HT1080 (cell line): ENCODE results near the gene L2HGDH. TPM values are rescaled to one million over a fixed set of nuclear protein-coding genes. Genes with fewer than 3 reads are reported as not detected.
"Not testable (repeated sequence)": the region's sequence is repeated elsewhere in the genome, so short reads cannot be mapped to it uniquely, and the experiment has no call there.

Experiments
- DNase-seq: peaks from one replicate; pipeline ENCODE4 v3.0.0-alpha.2; 2015; ENCODE audit warnings: low read depth
- polyA plus RNA-seq, 2 experiments: library from polyadenylated mRNA; depleted of rRNA; stranded (reverse); fragments of >200 nt; gene quantifications; 2 replicates each; pipeline ENCODE4 v1.2.3, GENCODE V29; 2015
- total RNA-seq: library from RNA; depleted of rRNA; stranded (reverse); fragments of >200 nt; shearing (Covaris generic); gene quantifications from 2 replicates; pipeline ENCODE4 v1.2.3, GENCODE V29; 2014; rRNA removed

The L2HGDH gene
- 6.2 and 11.6 TPM in 2 replicates for total RNA-seq
- polyA plus RNA-seq (2015; cell fraction: cytosol; rRNA removed), result 5.9 and 7.8 TPM in 2 replicates
- polyA plus RNA-seq (2015; cell fraction: nucleus; rRNA removed), result 4.8 and 6.6 TPM in 2 replicates

DNA sequence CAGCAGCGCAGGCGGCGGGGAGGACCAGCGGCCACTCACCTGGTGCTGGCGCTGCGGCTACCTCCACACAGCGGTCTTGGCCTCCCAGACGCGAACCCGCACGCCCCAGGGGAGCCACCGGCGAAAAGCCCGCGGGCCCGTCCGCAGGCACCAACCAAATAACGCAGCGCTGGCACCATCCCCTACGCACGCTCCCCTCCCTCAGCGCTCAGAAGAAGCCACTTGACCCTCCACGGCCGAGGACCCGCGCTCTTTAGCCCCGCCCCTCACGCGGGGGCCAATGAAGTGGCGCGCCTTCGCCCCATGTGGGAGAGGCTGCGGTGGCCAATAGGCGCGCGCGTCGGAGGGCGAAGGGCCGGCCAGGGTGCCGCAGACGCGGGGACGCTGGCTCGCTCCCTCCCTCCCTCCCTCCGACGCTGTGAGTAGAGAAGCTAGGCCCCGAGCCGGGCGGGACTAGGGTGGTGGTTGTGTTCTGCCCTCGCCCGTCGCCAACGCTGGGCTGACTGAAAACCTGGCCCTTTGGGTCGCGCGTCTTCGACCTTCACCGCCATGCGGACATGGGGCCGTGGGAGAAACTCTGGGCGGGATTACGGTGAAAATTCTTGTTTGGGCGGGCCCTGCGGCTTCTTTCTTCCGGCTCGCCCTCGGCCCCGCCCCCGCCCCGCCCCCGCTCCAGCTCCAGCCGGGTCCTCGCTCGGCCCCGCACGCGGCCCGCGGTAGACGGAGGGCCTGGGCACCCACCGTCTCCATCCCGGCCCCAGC lies at the start of gene L2HGDH, which contains the start of gene DMAC2L:
TSS of gene L2HGDH (minus strand) at position 258 of the 762 bp plus-strand sequence. CDS start at position 179, 79 bp downstream.
TSS of gene DMAC2L (plus strand) at position 353 of the 762 bp plus-strand sequence. CDS start 9,164 bp downstream, outside the sequence.
- DNase-seq, result peak; percentile 92

DNA sequence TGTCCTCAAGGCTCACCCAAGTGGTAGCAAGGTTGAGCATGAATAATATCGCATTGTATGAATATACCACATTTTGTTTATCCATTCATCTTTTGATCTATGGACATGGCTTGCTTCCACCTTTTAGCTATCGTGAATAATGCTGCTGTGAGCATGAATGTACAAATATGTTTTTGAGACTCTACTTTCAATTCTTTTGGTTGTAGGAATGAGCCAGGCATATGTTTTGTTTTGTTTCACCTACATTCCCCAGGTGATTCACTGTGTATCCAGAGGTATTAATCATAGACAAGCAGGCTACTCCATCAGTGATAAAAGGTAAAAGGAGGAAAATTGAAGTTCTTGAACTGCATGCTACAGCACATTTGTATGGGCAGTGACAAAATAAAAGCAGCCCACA lies 48.8 kb upstream of the L2HGDH start:
- no peak for DNase-seq

DNA sequence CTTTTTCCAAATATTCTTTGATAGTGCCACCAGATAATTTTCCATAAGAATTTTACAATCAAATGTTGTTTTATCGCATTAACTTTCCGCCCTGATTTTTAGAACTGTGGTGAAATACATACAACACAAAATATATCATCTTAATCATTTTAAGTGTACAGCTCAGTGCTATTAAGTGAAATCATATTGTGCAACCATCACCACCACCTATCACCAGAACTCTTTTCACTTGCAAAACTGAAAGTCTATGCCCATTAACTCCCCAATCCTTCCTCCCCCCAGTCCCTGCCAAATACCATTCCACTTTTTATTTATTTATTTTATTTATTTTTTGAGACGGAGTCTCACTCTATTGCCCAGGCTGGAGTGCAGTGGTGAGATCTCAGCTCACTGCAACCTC lies 48.1 kb upstream of the L2HGDH start:
- DNase-seq, result no peak

DNA sequence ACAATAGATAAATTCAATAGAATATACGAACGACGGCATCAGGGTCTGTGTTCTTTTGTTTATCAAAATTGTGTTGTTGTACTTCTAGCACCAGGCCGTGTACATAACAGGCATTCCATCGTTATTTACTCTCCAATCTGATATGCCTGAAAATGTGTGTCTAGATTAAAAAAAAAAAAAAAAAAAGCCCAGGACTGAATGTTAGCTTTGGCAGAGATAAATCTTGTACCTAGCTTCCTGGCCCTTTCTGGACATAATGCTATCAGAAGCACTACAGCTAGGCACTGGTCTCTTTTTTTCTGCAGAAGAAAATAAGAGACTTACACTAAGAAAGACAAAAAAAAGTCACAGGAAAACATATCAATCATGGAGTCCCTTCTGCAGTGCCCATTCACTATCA lies 47.6 kb upstream of the L2HGDH start:
- no peak for DNase-seq

DNA sequence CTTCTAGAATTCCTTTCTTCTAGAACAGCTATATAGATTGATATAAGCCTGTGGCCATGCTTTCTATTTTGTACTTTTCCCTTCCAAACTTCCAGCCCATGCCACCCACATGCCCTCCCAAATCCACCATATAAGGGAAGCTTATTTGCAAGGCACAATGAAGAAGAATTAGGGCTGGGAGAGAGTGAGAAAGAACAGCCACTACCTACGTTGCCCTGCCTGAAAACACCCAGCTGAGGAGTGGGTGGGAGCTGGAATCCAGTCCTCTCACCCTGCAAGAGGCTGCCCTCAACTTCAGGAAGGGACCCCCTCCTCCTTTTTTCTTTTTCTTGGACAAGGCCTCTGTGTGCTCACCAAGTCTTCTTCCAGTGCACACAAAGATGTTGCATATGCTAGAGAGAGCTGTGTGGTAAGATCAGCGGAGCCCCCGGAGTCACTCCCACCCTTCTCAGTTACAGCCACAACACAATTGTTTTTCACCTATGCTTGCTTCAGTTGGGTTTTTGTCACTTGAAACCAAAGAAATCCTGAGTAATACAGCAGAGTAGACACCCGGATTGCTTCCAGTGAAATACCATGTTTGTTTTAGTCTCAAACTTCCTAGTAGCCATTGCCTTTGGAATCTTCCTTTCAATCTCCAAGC lies 45.8 kb upstream of the L2HGDH start:
- no peak for DNase-seq

DNA sequence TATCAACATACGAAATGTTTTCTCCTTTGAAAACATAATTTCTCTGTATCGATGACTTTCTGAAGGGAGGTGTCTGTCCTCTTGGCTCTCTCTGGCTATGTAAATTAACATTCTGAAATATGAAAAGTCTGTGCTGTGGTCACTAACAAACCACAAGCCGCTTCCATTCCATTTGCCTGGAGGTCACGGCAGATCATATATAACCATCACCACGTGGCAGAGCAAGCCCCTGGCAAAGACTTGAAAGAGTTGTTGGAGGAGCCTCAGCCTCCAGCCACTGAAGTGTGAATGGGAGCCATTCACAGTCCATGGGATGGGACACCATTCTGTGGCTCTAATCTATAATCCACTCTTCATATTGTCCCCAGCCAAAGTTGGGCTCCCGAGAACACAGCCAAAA lies 45.1 kb upstream of the L2HGDH start:
- no peak for DNase-seq

DNA sequence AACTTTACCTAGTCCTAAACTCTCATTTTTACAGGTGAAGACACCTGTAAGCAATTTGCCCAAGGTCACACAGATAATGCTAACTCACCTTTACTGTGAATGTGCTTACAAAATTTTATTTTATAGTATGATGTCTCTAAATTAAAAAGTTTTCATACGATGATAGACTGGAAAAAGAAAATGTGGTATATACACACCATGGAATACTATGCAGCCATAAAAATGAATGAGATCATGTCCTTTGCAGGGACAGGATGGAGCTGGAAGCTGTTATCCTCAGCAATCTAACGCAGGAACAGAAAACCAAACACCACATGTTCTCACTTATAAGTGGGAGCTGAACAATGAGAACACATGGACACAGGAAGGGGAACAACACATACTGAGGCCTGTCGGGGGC lies 44.3 kb upstream of the L2HGDH start:
- not testable (repeated sequence) for DNase-seq

DNA sequence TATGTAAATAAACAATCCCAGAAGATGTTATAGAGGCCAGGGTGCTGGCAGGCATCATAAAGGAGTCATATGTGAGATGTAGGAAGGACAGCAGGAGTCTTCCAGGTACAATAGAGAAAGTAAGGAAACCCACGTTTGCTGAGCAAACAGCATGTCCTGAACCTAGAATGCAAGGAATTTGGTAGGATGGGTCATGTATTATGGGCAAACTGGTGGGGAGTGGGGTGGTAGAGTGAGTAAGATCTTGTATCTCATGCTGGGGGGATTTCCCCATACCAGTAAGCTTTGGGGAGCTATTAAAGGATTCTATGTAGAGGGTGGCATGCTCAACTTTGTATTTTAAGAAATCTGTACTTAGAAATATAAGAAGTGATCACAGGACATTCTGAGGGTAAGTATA lies 43.7 kb upstream of the L2HGDH start:
- DNase-seq, result no peak

DNA sequence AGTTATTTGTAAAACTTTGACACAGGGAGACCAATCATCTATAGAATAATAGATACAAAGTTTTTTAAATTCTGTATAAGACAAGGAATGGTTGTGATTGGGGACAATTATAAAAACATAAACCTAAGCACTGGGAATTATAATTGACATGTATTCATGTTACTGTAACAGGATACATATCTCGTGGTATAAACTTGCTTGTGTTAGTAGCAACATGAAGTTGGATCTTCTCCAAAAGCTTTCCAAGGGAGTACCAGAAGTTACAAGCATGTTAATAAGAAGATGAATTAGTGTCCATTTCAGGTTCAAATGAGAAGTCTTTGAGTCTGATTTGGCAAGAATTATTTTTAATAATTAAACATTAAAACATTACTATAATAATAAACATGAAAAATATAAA lies 42.5 kb upstream of the L2HGDH start:
- no peak for DNase-seq

DNA sequence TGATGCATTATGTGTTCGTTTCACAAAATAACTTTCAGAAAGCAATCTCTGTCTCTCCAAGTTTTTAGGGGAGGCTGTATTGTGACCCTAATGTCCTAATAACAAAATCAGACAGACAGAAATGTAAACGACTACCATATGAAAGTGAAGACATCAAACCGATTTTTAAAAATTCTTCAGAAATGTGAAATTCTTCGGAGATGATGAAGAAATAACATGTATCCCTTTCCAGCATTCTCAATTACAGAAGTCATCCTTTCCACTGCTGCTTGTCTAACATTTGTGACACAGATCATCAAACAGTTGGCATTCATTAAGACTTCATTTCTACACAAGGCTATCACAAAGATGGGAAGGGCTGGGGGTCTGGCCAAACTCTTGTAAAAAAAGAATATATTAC lies 41.1 kb upstream of the L2HGDH start:
- DNase-seq, result no peak

DNA sequence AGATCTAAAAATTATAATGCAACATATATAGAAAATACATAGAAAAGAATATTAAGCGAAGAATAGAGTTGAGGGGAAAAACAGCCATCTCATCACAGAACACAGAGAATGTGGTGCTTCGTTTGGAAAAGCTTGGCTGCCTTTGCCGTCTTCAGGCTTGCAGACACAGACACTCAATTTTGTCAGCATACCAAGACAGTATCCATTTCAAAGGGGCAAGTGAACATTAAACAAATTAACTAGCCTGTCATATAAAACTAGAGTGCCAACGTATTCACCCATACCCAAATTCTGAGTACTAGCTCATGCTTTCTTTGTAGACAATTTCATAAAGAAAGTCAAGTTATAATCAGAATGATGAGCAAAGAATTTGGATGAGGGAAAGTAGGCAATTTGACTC lies 40.6 kb upstream of the L2HGDH start:
- DNase-seq, result no peak

DNA sequence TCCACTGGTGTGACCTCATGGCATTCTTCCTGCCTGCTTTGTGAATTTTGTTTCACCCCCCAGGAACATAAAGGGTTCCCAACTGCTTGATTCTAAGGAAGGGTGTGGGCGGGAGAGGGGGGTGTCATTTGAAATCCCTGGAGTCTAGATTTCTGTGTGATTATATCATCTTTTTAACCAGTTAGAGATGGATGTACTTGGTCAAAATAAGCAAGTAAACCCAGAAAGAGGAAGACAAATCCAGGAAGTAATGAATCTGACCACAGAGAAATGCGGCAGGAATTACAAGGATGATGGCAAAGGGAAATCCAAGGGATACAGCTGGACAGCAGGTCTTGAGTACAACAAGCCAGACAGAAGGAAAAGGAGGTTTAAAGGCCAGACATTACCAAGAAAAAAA lies 38.9 kb upstream of the L2HGDH start:
- DNase-seq, result no peak

DNA sequence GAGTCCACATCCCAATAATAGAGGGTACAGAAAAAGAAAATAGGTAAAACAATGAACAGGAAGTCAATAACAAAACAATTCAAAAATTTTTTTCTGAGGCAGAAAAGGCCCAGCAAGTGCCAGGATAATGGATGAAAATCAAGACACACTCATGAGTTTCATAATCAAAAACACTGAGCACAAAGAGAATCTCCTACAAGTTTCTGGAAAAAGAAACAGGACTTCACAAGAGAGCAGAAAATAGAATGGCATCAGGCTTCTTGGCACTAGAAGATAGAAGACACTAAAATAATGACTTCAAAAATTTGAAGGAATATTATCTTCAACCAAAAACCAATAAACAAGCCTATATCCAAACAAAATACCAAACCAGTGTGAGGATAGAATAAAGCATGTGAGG lies 36.9 kb upstream of the L2HGDH start:
- DNase-seq, result no peak

DNA sequence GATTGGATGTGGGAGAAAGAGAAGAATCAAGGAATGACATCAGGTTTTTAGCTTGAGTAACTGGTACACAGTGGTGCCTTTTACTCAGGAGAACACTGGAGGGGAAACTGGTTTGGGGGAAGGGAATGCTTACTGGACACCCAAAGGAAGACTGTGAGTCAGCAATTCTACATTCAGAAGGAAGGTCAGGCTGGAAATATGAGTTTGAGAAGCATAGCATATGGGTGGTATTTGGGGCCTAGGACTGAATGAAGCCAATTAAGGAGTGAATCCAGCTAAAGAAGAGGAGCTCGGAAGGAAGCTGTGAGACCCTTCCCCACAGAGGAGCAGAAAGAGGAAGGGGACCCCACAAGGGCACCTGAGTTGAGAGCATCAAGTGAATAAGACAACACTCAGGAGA lies 35.5 kb upstream of the L2HGDH start:
- DNase-seq, result peak; percentile 71

DNA sequence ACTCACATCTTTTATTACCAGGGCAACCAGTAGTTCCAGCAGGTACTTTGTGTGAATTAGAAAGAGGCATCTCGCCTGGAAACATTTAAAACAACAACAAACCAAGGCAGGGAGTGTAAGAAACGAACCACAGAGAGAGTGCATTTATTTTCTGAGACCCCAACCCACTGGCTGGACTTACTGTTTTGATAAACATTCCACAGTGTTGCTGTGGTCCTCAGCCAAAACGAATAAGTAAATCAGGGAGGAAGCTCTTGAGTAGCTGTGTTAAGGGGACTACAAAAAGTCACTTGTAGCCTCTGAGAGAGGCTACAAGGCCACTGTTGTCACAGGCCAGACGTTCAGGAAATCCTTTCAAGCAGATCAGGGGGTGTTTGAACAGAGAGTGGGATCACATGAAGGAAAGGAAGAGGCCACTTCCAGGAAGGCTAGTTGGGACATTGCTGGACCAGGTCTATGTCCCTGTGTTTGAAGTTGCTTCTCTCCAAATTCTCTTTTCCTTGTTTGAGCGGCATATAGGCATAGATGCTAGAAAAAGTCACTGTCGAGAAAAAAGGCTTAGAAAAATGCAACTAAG lies 33.9 kb upstream of the L2HGDH start:
- DNase-seq, result no peak

DNA sequence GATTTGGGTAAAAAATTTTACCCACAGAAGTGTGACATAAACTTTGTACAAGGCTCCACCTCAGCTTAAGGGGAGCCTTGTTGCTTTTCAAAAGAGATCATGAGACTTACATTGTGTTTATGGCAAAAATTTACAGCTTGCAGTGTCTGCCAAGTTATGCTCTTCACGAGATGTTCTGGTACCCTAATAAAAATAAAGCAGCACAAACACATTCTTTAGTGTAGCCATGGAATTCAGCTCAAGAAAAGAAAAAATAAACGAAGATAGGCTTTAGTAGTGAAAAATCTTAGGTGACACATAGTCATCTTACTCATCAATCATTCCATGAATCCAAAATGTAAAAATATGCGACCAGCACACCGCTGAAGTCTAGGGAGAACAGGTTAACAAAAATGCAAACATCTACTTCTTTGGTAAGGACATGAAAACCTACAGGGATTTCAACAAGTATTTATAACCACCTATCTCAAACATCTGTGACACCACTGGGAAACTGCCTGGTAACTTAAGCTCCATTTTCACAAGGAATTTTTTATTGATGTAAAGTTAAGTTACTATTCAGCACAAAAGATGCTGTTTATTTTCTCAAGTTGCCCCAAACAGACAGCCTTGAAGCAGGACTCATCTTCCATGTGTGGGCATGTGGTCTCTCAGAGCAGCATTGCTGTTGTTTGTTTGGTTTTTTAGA lies 33.0 kb upstream of the L2HGDH start:
- DNase-seq, result no peak

DNA sequence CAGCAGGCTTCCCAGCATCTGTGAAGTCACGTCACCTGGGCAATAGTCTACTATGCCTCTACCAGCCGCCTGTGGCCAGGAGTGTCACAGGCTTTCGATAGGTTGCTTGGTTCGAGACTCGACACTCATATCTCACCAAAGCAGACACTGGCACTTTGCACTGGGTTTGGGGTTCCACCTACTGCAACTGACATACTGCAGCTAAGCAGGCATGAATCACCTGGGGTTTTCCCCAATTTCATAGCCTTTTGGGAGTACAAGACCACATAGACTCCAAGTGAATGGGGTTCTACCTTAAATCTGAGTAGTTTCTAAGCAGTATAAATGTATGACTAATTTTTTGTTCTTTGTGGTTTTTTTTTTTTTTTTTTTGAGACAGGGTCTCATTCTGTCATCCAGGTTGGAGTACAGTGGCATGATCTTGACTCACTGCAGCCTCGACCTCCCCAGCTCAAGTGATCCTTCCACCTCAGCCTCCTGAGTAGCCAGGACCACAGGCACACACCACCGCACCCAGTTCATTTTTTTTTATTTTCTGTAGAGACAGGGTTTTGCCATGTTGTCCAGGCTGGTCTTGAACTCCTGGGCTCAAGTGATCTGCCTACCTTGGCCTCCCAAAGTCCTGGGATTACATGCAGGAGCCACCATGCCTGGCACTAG lies 32.2 kb upstream of the L2HGDH start:
- DNase-seq, result peak; percentile 53

DNA sequence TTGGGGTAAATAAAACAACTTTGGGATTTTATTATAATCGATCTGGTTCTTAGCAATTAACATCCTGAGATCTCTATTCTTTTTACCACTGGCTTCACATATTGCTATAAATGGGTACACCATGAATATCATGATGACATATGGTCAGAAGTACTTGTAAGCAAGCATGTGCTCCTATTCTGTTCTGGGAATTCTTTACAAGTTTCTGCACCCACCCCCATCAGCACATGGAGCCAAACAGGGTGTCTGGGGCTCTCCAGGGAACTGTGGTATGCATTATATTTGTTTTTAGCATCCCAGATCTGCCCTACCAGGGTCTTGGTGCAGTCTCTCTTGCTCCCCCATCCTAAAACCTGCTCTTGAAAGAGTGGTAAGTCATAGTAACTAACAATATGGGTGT lies 31.4 kb upstream of the L2HGDH start:
- DNase-seq, result no peak

DNA sequence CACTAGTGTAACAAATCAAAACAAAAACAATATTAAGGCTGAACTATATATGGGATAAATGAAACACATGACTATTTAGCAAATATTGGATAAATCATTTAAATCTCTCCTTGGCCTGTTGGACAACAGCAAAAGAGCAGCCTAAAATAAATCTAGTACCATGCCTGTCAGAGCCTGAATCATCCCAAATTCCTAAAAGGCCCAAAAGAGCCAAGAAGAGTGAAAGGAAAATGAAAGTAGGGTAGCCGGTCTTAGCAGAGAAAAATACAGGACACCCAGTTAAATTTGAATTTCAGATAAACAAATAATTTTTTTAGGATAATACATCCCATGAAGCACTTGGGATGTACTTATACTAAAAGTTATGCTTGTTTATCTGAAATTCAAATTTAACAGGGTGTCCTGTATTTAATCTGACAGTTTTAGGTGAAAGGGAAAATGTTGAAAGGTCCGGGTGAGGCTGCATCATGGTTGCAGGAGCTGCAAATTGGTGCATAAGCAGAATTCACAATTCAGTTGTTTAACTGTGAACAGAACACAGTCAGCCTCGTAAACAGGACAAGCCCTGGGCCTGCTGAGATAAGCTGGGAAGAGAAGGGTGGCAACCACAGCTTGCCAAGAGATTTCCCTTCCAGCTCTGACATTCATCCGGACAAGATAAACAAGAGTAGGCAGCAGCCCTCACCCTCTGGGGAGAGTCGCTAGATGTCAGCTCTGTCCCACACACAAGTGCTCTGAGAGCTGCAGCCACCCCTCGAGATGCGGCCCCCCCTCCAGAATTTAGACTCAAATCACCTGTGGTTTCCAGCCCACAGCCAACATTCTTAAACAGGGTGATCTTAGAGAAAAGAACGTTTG lies 30.4 kb upstream of the L2HGDH start:
- peak; percentile 80 for DNase-seq

DNA sequence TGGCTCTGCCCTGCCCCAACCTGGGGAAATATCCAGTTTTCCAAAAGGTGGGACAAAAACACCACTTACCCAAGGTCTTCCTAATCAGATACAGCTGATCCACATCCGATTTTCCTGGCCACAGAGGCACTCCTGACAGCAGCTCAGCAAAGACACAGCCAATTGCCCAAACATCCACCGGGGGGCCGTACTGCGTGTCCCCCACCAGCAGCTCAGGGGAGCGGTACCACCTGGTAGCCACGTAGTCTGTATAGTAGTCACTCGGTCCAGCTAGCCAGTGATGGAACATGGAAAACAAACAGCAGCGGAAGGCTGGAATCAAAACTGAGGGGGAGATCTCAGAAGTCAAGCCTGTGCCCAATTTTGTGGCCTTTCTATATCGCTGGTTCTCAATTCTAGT lies 28.9 kb upstream of the L2HGDH start:
- no peak for DNase-seq
